Activated CD4-positive, alpha-beta T cell treated with anti-CD3 and anti-CD28 coated beads, Interleukin-2, amount 50 U/mL, for 1 hour (primary cell): Measurements from ENCODE around the gene TYK2.

Experiments
- DNase-seq: peaks from one replicate; pipeline ENCODE4 v3.0.0-alpha.2; 2020

The TYK2 gene

GRCh38 chr19:10332965-10333757, 47.2 kb downstream of the TYK2 start, which contains the start of gene RAVER1:
RAVER1 (minus strand) TSS chr19:10333529; CDS start chr19:10333507, 22 bp downstream.
- peak; percentile 97 for DNase-seq

GRCh38 chr19:10332158-10332964, 48.0 kb downstream of the TYK2 start:
- no peak for DNase-seq

- no peak for DNase-seq
These were observed 50.8 kb downstream of the TYK2 start for GRCh38 chr19:10329555-10329954.

GRCh38 chr19:10328558-10329429, 51.6 kb downstream of the TYK2 start:
- no peak for DNase-seq

GRCh38 chr19:10327793-10328192, 52.6 kb downstream of the TYK2 start:
- no peak for DNase-seq

GRCh38 chr19:10325732-10326131, 54.6 kb downstream of the TYK2 start:
- no peak for DNase-seq

- no peak for DNase-seq
These were observed 58.2 kb downstream of the TYK2 start for GRCh38 chr19:10321874-10322835.

GRCh38 chr19:10321417-10321797, 59.0 kb downstream of the TYK2 start:
- DNase-seq: no peak

GRCh38 chr19:10320602-10321416, 59.6 kb downstream of the TYK2 start:
- DNase-seq: no peak

- DNase-seq: no peak
These were observed 61.3 kb downstream of the TYK2 start for GRCh38 chr19:10318807-10319682.

GRCh38 chr19:10317857-10318462, 62.4 kb downstream of the TYK2 start:
- DNase-seq: no peak

GRCh38 chr19:10317045-10317856, 63.1 kb downstream of the TYK2 start:
- DNase-seq: no peak

GRCh38 chr19:10316229-10317044, 63.9 kb downstream of the TYK2 start:
- DNase-seq: no peak

- peak; percentile 93 for DNase-seq
These were observed 64.8 kb downstream of the TYK2 start, which contains the start of gene FDX2 for GRCh38 chr19:10315335-10316214. FDX2 (minus strand) TSS chr19:10316015; CDS start chr19:10315996, 19 bp downstream.

- no peak for DNase-seq
These were observed 70.9 kb downstream of the TYK2 start, which contains the start of gene ZGLP1 for GRCh38 chr19:10309423-10309822. ZGLP1 (minus strand) TSS chr19:10309815.

GRCh38 chr19:10306327-10306726, 74.0 kb downstream of the TYK2 start:
- no peak for DNase-seq
